IMR-90 (cell line): ENCODE measurements around the gene WNT9B. TPM values are rescaled to one million over a fixed set of nuclear protein-coding genes. Genes with fewer than 3 reads are reported as not detected.

Experiments
- ATAC-seq: fragments of 200-7000 bp; cut with Tn5 transposase; 2 replicates; pipeline ENCODE4 v1.9.1; 2020; ENCODE audit warnings: low read depth, mild to moderate bottlenecking, moderate library complexity
- BruUV-seq: library from RNA; stranded (reverse); fragments of 400-500 nt; replicated peaks from 2 replicates; lab custom pipeline; 2021; lab: Mats Ljungman, UMichigan
- CTCF ChIA-PET: fragments of 300-600 bp; formaldehyde crosslinking; extraction: SDS; loops from one replicate; lab custom pipeline; 2021; ENCODE audit warnings: antibody characterized with exemption; lab: Yijun Ruan, JAX
- POLR2A ChIA-PET: fragments of 300-600 bp; sonication (Branson Sonifier 250); formaldehyde crosslinking; loops from one replicate; lab custom pipeline; 2022; ENCODE audit warnings: antibody characterized with exemption; ENCODE audit not compliant: unreplicated experiment; lab: Charles Lee
- DNase-seq: peaks from one replicate; pipeline ENCODE4 v3.0.0; 2013
- H2AFZ ChIP-seq: replicated peaks from 2 replicates; pipeline ENCODE3; 2013; ENCODE audit warnings: low read length, mild to moderate bottlenecking; ENCODE audit not compliant: poor library complexity
- H2AK5ac ChIP-seq: 2 replicates; pipeline ENCODE4 v1.6.1; 2013; ENCODE audit warnings: low read depth, low read length, inconsistent platforms
- H2AK9ac ChIP-seq: replicated peaks from 2 replicates; pipeline ENCODE3; 2013; ENCODE audit warnings: mild to moderate bottlenecking, low read depth, low read length, moderate library complexity; ENCODE audit not compliant: poor library complexity
- H2BK120ac ChIP-seq: 2 replicates; pipeline ENCODE4 v1.6.1; 2013; ENCODE audit warnings: low read depth, low read length, inconsistent platforms
- H2BK15ac ChIP-seq: 3 replicates; pipeline ENCODE4 v1.6.1; 2013; ENCODE audit warnings: low read depth, low read length, inconsistent platforms
- H2BK20ac ChIP-seq: 2 replicates; pipeline ENCODE4 v1.6.1; 2013; ENCODE audit warnings: low read depth, mild to moderate bottlenecking, inconsistent platforms, low read length, moderate library complexity
- H2BK5ac ChIP-seq: 2 replicates; pipeline ENCODE4 v1.6.1; 2013; ENCODE audit warnings: mild to moderate bottlenecking, low read depth, low read length, inconsistent platforms; ENCODE audit not compliant: poor library complexity, severe bottlenecking
- H3K14ac ChIP-seq: replicated peaks from 2 replicates; pipeline ENCODE4 v1.6.1; 2013; ENCODE audit warnings: low read depth, low read length, inconsistent platforms
- H3K18ac ChIP-seq: 2 replicates; pipeline ENCODE4 v1.6.1; 2013; ENCODE audit warnings: low read depth, low read length, control low read depth
- H3K23ac ChIP-seq: 2 replicates; pipeline ENCODE4 v1.6.1; 2013; ENCODE audit warnings: low read depth, low read length, inconsistent platforms
- H3K27ac ChIP-seq: 2 replicates; pipeline ENCODE4 v1.5.1; 2013; ENCODE audit warnings: mild to moderate bottlenecking, control low read depth, low read length; ENCODE audit not compliant: insufficient read depth
- H3K27me3 ChIP-seq: 2 replicates; pipeline ENCODE4 v1.6.1; 2013; ENCODE audit warnings: low read length; ENCODE audit not compliant: control insufficient read depth, insufficient read depth
- H3K36me3 ChIP-seq: 2 replicates; pipeline ENCODE4 v1.6.1; 2013; ENCODE audit warnings: low read length, mixed read lengths; ENCODE audit not compliant: control insufficient read depth, insufficient read depth
- H3K4ac ChIP-seq: 2 replicates; pipeline ENCODE4 v1.6.1; 2013; ENCODE audit warnings: low read depth, low read length, inconsistent platforms
- H3K4me1 ChIP-seq: 2 replicates; pipeline ENCODE4 v1.6.1; 2013; ENCODE audit warnings: low read length, mixed read lengths; ENCODE audit not compliant: control insufficient read depth, insufficient read depth
- H3K4me2 ChIP-seq: 2 replicates; pipeline ENCODE4 v1.6.1; 2013; ENCODE audit warnings: low read depth, mild to moderate bottlenecking, control low read depth, low read length, moderate library complexity
- H3K4me3 ChIP-seq: 2 replicates; pipeline ENCODE4 v1.5.1; 2013; ENCODE audit warnings: low read depth, mild to moderate bottlenecking, control low read depth, low read length, moderate library complexity; ENCODE audit not compliant: insufficient read depth
- H3K56ac ChIP-seq: 2 replicates; pipeline ENCODE4 v1.6.1; 2013; ENCODE audit warnings: low read length, inconsistent platforms; ENCODE audit not compliant: insufficient read depth; ENCODE audit errors: extremely low read depth
- H3K79me1 ChIP-seq, 2 experiments: 2 replicates each; pipeline ENCODE4 v1.6.1; 2013; ENCODE audit warnings: low read length in 2 of 2, inconsistent platforms in 1 of 2, low read depth in 1 of 2
- H3K9ac ChIP-seq: 2 replicates; pipeline ENCODE4 v1.6.1; 2013; ENCODE audit warnings: low read depth, low read length, control low read depth
- H3K9me1 ChIP-seq: 2 replicates; pipeline ENCODE4 v1.6.1; 2013; ENCODE audit warnings: low read length, inconsistent platforms; ENCODE audit not compliant: insufficient read depth
- H3K9me3 ChIP-seq: 2 replicates; pipeline ENCODE4 v1.6.1; 2013; ENCODE audit warnings: low read length; ENCODE audit not compliant: control insufficient read depth, insufficient read depth
- H4K20me1 ChIP-seq: 2 replicates; pipeline ENCODE4 v1.6.1; 2013; ENCODE audit warnings: low read length, inconsistent platforms; ENCODE audit not compliant: insufficient read depth
- H4K5ac ChIP-seq: 2 replicates; pipeline ENCODE4 v1.6.1; 2013; ENCODE audit warnings: mild to moderate bottlenecking, low read depth, low read length, control low read depth
- H4K8ac ChIP-seq, 2 experiments: 2 replicates each; pipeline ENCODE4 v1.6.1; 2013; ENCODE audit warnings: low read depth in 2 of 2, low read length in 2 of 2, control low read depth in 1 of 2, inconsistent platforms in 1 of 2
- H4K91ac ChIP-seq: 2 replicates; pipeline ENCODE4 v1.6.1; 2013; ENCODE audit warnings: low read depth, low read length, inconsistent platforms; ENCODE audit not compliant: insufficient read depth
- CHD1 ChIP-seq: IDR thresholded peaks from 2 replicates; pipeline ENCODE4 v1.6.1; 2012; ENCODE audit warnings: low read depth, low read length, improper control_type of control experiment
- MXI1 ChIP-seq: IDR thresholded peaks from 2 replicates; pipeline ENCODE4 v1.6.1; 2012; ENCODE audit warnings: low read depth, mild to moderate bottlenecking, low read length, moderate library complexity, borderline replicate concordance
- POLR2A ChIP-seq: IDR thresholded peaks from 2 replicates; pipeline ENCODE4 v1.6.1; 2012; ENCODE audit warnings: mild to moderate bottlenecking, low read depth, low read length
- RCOR1 ChIP-seq: IDR thresholded peaks from 2 replicates; pipeline ENCODE4 v1.6.1; 2012; ENCODE audit warnings: mild to moderate bottlenecking, low read length, improper control_type of control experiment; ENCODE audit not compliant: insufficient replicate concordance
- WGBS, 2 experiments: methylation state at CpG; one replicate each; pipeline versions ENCODE4 v1.1.5 to v1.1.7; 2013; ENCODE audit warnings: missing lambda C conversion rate in 2 of 2; ENCODE audit not compliant: insufficient read length in 1 of 2; ENCODE audit errors: extremely low coverage in 2 of 2; 5-methylcytosine and 5-hydroxymethylcytosine counted together
- dilution Hi-C: fragments of 300-500 bp; cut with HindIII; formaldehyde crosslinking; loops from one replicate; pipeline ENCODE4 v1.14.3; 2018; ENCODE audit warnings: low sequenced_read_pairs; ENCODE audit not compliant: unreplicated experiment
- in situ Hi-C: fragments of 300-500 bp; cut with MboI; formaldehyde crosslinking; loops from 3 replicates; pipeline ENCODE4 v1.14.3; 2019; ENCODE audit warnings: low sequenced_read_pairs, inconsistent platforms, mixed read lengths
- intact Hi-C: fragments of 100-400 bp; cut with micrococcal nuclease; formaldehyde crosslinking; loops from 2 replicates; pipeline ENCODE4 v1.10.0; 2022
- polyA plus RNA-seq, 3 experiments: library from polyadenylated mRNA; depleted of rRNA; stranded (reverse); fragments of >200 nt; gene quantifications; 2 replicates each; pipeline ENCODE4 v1.2.3, GENCODE V29; 2012; ENCODE audit warnings: low replicate concordance in 1 of 3
- total RNA-seq: library from RNA; depleted of rRNA; stranded (reverse); fragments of >200 nt; gene quantifications from 2 replicates; pipeline ENCODE4 v1.2.3, GENCODE V29; 2012

Gene WNT9B
- total and polyA plus RNA-seq, 2 of the 4 experiments (the other 2 are of a cell fraction) = not detected

- dilution Hi-C loops (no loop called here), intact Hi-C loops (no loop called here), in situ Hi-C loops (loop anchor here (25.0 kb wide), 1 partner anchor 143 kb away; no protein-coding TSS in a partner anchor)
- Histone ChIP-seq H3K79me1 (no peaks in the 10 kb centered on the region), H3K4me3 (no peak overlapping the region), H3K27me3 (peaks cover 36% of the 10 kb centered on the region), H3K27ac (no peak overlapping the region), H3K18ac (no peak overlapping the region), H2BK20ac (no peak overlapping the region), H2AK9ac (no peak overlapping the region), H2BK15ac (no peak overlapping the region), H3K56ac (no peak overlapping the region), H3K9ac (no peak overlapping the region), H3K4ac (no peak overlapping the region), H2BK5ac (no peak overlapping the region), H3K14ac (no peak overlapping the region), H2BK120ac (no peak overlapping the region), H2AK5ac (no peak overlapping the region), H4K20me1 (no peaks in the 10 kb centered on the region), H2AFZ (no peak overlapping the region), H4K91ac (no peak overlapping the region), H4K8ac (no peak overlapping the region), H3K9me1 (no peaks in the 10 kb centered on the region), H3K36me3 (no peaks in the 10 kb centered on the region), H4K5ac (no peak overlapping the region), H3K4me1 (peaks cover 4% of the 10 kb centered on the region; the same call in 1 of the 2 replicates), H3K4me2 (no peak overlapping the region), H3K23ac (no peak overlapping the region), H3K9me3 (no peaks in the 10 kb centered on the region; the same call in 1 of the 2 replicates)
- TF ChIP-seq RCOR1 (no peak), POLR2A (no peak), MXI1 (no peak), CHD1 (no peak)
- no peak for DNase-seq
- ATAC-seq = no peak; the same call in 1 of the 2 replicates
- CTCF ChIA-PET = no interaction called here
- 80% methylated on average over 2 of the region's 7 CpGs; no CpG with 5 or more reads in 1 of the 2 experiments for WGBS, 2 experiments
- no TSS peak for BruUV-seq
- POLR2A ChIA-PET = no interaction called here
Observed at GRCh38 chr17:46869296-46869695, 17.9 kb downstream of the WNT9B start.
